ENCODE measurements around the gene DDX42. TPM values are rescaled to one million over a fixed set of nuclear protein-coding genes. Genes with fewer than 3 reads are reported as not detected.

Gene DDX42
- polyA plus RNA-seq, 2 of the 4 experiments (the other 2 are of a cell fraction), result 124 to 262 TPM

GRCh38 chr17:63786971-63787711 is 13.2 kb downstream of the DDX42 start:
- ATAC-seq (no peak), FAIRE-seq (no peak), DNase-seq (ENCODE audit: low read depth in 1 of 2, low spot score in 1 of 2) (no peak)
- Histone ChIP-seq H3K9me3 (no peaks in the 10 kb centered on the region), H3K4me2 (no peak overlapping the region), H3K4me1 (peaks cover 18% of the 10 kb centered on the region; the same call in 2 of the 3 replicates), H3K4me3 (no peak overlapping the region), H3K27ac (no peak overlapping the region)
- WGBS (ENCODE audit: missing lambda C conversion rate), result 94% methylated on average over 13 of the region's 13 CpGs
- TF ChIP-seq ZSCAN20 (CRISPR knock-in tag; IDR thresholded peaks at IDR 0.05) (no peak), HOXB5 (CRISPR knock-in tag; IDR thresholded peaks at IDR 0.05) (no peak), RFX5 (IDR thresholded peaks at IDR 0.05) (no peak), EHF (CRISPR knock-in tag; IDR thresholded peaks at IDR 0.05) (no peak), NPAS2 (CRISPR knock-in tag; IDR thresholded peaks at IDR 0.05; ENCODE audit: borderline replicate concordance) (no peak), CBX2 (IDR thresholded peaks at IDR 0.05; ENCODE audit: borderline replicate concordance, low read depth) (no peak), KDM1A (IDR thresholded peaks at IDR 0.05; ENCODE audit: low read depth) (no peak), CEBPB (IDR thresholded peaks at IDR 0.05) (no peak), KDM5A (IDR thresholded peaks at IDR 0.05) (no peak), MYC (IDR thresholded peaks at IDR 0.05; ENCODE audit: borderline replicate concordance, low read length) (no peak), TP53 (CRISPR knock-in tag; IDR thresholded peaks at IDR 0.05) (no peak), ZC3H11A (IDR thresholded peaks at IDR 0.05) (no peak), CHD2 (IDR thresholded peaks at IDR 0.05; ENCODE audit: low read length, partially characterized antibody) (no peak), NFE2L2 (conservative IDR thresholded peaks at IDR 0.05; ENCODE audit: low read length) (no peak)
- POLR2A ChIA-PET, result interaction anchor here (1.2 kb wide), 1 partner anchor 13 kb away, joined by 3 read pairs; the partner anchor contains the start of genes CCDC47 and DDX42
- CTCF ChIA-PET, result interaction anchor here (1.6 to 2.0 kb wide), 2 partner anchors 11 to 34 kb away, joined by 3 to 9 read pairs; no protein-coding TSS in a partner anchor

- ChIA-PET POLR2A (no interaction called here), CTCF (interaction anchor here (0.9 to 1.5 kb wide), 3 partner anchors 9 to 36 kb away, joined by 3 to 5 read pairs (median 4); no protein-coding TSS in a partner anchor)
- DNase-seq (ENCODE audit: low read depth in 1 of 2, low spot score in 1 of 2) (no peak), FAIRE-seq (no peak), ATAC-seq (no peak)
- Histone ChIP-seq H3K27ac (no peak overlapping the region), H3K4me3 (no peak overlapping the region), H3K9me3 (no peaks in the 10 kb centered on the region), H3K4me1 (0 out of 3 replicates have a peak, but pooled peaks cover 4% of the 10 kb centered on the region), H3K4me2 (no peak overlapping the region)
- WGBS (ENCODE audit: missing lambda C conversion rate), result 91% methylated on average over 6 of the region's 6 CpGs
- TF ChIP-seq HOXA7 (CRISPR knock-in tag; IDR thresholded peaks at IDR 0.05) (no peak), EP300 (IDR thresholded peaks at IDR 0.05) (no peak), BHLHE40 (IDR thresholded peaks at IDR 0.05; ENCODE audit: low read depth, low read length) (no peak), E2F6 (IDR thresholded peaks at IDR 0.05; ENCODE audit: borderline replicate concordance, low read depth) (no peak), NFE2L2 (conservative IDR thresholded peaks at IDR 0.05; ENCODE audit: low read length) (no peak), FOXS1 (CRISPR knock-in tag; IDR thresholded peaks at IDR 0.05) (no peak), HDAC2 (IDR thresholded peaks at IDR 0.05) (no peak), SREBF2 (IDR thresholded peaks at IDR 0.05) (no peak), KDM1A (IDR thresholded peaks at IDR 0.05; ENCODE audit: low read depth) (no peak), JUN (IDR thresholded peaks at IDR 0.05) (no peak), JUNB (IDR thresholded peaks at IDR 0.05) (no peak), EHF (CRISPR knock-in tag; IDR thresholded peaks at IDR 0.05) (no peak), ZNF302 (CRISPR knock-in tag; IDR thresholded peaks at IDR 0.05) (no peak), HOXB5 (CRISPR knock-in tag; IDR thresholded peaks at IDR 0.05) (no peak), CTCF (IDR thresholded peaks at IDR 0.05) (no peak), CBX8 (IDR thresholded peaks at IDR 0.05) (no peak), GATA3 (IDR thresholded peaks at IDR 0.05; ENCODE audit: borderline replicate concordance) (no peak), MAFK (IDR thresholded peaks at IDR 0.05; ENCODE audit: partially characterized antibody) (no peak), PHF8 (IDR thresholded peaks at IDR 0.05; ENCODE audit: borderline replicate concordance, low read depth) (no peak)
These were observed 16.1 kb downstream of the DDX42 start for GRCh38 chr17:63790057-63790456.
